T-helper 9 cell (primary cell): ENCODE results near the gene PSRC1.
A peak's percentile ranks its signal among the peaks of the same experiment; 100 is the strongest.
"Not testable (repeated sequence)": the region's sequence is repeated elsewhere in the genome, so short reads cannot be mapped to it uniquely, and the experiment has no call there.

Experiments
- DNase-seq: peaks from one replicate; pipeline ENCODE4 v3.0.0-alpha.2; 2020
- total RNA-seq, 2 donors: gene quantifications; one replicate each; lab custom pipeline; 2026; lab: John Stamatoyannopoulos, UW

The PSRC1 gene
- 0.70 to 0.97 reads per million in 2 donors for total RNA-seq

DNA sequence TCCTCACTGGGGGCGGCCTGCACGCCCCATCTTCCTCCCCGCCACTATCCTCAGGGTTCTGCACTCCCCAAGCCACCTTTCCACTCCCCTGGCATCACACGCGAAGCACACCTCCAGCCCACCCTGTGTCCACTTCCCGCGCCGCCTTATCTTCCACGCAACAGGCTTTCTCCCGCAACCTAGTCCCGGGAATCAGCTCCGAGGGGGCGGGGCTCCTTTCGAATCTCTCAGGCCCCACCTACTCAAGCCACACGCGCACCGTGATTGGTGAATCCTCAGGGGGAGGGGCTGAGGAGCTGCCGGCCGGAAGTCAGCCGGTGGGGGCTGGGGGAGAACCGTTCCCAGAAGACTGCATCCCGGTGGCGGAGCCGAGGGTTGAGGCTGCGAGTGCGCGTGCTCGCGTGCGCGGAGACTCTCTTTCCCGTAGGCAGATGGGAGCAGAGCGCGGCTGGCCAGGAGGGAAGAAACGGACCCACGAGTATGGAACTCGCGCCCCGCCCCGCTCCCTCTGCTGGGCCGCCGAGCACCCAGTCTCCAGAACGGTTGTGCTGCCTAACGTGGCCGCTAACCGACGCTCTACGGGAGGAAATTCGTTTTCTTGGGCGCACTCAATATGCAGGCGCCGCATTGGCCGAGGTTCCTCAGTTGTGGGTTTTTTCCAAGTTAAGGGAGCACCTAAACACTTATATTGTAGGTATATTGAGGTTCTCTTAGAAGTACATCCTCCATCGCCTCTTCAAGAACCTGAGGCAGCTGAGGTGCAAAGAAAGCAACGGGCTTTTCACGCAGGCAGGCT, at the start of gene PSRC1:
Gene PSRC1 (minus strand): TSS at position 194 of the 796 bp plus-strand sequence.
- peak; percentile 84 for DNase-seq

DNA sequence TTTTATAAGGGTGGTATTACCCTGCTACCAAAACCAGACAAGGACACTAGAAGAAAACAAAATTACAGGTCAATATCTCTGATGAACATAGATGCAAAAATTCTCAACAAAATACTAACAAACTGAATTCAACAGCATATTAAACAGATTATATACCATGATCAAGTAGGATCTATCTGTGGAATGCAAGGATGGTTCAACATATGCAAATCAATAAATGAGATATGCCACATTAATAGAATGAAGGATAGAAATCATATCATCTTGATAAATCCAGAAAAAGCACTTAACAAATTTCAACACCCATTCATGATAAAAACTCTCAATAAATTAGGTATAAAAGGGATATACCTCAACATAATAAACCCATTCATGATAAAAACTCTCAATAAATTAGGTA, 48.2 kb upstream of the PSRC1 start:
- DNase-seq, result no peak

DNA sequence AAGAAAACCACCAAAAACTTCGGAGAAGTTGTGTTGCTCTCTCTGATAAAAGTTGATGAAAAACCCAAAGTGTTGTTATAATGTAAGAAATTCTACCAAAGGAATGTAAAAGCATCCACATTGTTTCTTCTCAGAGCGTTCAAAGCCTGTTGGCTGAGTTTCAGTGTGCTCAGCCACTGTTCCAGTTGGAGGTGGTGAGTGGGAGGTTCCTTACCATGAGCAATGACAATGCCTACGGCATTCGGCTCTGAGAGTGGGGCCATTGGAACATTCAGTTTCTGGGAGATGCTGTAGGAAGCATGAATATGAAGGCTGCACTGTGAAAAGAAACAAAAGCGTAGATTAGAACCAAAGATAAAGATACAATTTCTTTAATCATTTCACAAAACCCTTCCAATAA, 44.3 kb upstream of the PSRC1 start:
- DNase-seq, result no peak

DNA sequence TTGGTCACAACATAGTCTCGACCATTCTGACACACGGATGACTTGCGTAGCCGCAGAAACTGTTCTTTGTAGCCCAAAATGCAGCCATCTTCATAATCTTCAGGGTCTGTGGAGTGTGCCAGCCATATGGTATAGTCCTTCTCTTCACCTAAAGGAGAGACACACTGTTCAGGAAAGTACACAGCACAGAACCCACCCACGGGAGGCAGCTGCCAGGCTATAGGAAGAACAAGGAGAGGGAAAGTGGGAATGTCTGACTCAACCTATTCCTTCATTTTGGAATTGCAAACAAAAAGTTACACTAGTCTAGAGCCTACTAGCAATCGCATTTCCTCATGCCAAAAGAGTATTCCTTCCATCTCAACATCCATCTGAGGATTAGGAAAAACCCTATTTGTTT, 40.0 kb upstream of the PSRC1 start:
- no peak for DNase-seq

DNA sequence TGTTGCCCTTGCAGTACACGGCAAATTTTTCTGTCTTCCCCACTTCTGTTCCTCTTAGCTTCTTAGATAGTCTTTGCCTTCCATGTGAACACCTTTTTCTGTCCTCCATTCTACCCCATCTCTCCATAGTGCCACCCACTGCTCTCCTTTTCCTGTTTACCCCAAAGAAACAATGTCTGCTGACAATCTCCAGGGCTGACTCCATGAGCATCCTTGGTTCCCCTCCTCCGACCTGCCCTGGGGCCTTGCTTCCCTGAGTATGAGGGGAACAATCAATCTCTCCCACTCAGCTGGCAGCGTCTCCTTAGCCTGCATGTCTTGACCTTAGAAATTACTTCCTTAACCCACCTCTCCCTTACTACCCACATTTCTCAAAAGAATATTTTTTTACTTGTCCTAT, 36.2 kb upstream of the PSRC1 start:
- no peak for DNase-seq

DNA sequence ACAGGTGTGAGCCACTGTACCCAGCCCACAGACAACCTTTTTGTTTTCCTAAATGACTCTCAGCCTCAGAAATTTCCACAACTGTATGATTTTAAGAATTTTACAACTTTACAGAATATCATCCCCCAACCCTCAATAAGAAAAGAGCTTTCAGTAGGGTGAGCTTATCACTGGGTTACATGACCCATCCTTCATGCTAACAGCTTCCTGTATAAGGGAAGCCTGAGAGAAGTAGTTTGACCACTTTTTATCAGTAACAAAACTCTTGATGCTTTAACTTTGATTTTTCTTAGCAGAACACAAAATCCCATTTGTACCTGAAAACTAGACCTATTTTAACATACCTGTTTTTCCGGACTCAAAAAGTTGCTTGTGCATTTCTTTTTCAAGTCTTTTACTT, 33.6 kb upstream of the PSRC1 start:
- no peak for DNase-seq

DNA sequence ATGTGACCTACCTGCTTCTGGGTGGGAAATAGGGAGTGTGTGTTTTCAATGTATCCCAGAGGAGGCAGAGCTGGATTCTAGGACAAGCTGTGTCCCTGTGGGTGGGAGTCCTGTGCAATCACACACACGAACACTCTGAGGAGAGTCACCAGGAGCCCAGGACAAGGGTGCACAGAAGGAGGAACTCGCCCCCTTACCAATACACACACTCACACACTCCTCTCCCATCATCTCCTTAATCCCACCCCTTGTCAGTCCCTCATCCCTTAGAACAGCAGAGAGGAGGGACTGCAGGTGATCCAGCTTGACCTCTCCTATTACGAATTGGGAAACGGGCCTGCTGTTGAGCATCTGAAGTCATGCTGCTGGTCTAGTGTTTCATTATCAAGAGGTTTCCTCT, 32.3 kb upstream of the PSRC1 start:
- DNase-seq, result no peak

DNA sequence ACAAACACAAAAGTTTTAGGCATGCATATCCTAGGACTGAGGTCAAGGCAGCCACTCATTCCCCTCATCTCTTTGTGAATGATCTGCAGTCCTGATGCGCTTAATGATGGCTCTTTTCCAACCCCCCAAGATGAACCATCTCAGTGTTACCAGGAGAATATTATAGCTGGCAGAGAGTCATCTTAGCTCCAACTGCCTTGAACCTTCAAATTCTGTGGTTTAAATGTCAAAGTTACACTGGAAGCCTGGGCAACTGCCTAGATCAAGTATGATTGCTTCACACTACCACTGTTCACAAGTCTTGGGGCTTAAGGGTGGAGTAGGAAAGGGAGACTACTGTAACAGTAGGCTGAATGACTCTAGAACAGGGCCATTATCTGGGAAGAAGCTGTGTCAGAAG, 31.9 kb upstream of the PSRC1 start:
- no peak for DNase-seq

DNA sequence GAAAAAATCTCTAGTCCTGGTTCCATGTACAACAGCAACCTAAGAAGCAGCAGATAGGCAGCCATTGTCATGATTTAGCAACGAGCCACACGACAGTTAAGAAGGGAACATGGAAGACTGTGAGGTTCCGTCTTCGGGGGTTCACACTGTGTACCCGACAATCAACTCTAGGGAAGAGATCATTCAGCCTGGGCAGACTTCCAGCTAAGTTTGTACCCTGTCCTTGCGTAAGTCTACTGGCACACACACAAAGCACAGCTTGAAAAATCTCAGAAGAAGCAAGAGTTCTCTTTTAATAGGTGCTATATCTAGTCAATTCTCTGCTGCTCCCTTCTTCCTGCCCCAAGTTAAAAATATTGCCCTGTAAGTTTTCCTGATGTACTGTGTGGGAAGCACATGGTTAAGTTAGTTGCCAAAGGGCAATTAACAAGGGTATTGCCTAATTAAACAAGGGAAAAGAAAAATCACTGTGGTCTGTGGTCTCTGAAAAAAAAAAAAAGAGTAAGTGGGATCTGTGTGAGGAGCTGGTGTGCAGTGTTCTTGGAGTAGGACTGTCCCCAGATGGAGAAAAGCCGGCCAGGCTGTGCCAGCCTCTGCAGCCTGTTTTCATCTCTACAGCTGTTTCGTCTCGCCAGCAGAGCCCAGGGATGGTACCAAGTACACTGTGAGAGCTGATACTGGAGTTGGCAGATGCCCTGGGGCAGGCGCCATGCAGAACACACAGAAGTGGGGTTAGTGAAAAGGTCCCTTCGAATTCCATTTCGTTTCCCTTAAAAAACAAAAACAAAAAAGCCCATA, 30.2 kb upstream of the PSRC1 start:
- no peak for DNase-seq

DNA sequence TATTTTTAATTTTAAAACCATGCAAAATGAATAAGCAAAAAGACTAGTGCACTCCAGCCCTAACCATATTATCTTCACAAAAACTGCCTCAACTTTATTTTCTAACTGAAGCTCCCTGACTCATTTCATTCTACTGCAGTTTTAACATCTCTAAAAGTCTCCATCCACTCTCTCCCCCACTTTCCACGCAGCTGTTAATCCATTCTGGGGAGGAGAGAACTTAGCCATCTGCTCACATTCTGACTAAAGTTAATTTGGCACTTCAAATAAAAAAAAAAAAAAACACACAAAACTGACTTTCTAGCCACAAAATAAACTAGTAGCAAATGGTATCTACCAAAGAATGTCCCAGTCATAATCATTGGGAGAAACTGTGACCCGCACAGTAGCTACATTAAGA, 29.3 kb upstream of the PSRC1 start:
- DNase-seq, result no peak

DNA sequence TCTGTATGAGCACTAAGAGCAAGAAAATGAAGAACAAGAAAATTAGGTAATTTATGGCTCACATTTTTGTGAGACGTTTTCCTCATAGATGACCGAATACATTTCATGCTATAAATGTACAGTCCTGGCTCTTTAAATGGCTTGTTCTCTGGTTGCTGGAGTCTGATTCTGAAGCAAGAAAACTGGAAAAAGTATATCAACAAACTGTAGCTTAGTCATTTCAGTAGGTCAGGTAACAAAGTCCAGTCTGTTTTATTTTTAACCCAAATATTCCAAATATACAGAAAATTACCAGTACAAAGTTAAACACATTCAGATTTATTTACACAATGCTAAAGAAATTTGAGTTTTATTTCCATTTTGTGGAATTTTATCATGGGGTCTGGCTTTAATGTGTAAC, 26.4 kb upstream of the PSRC1 start:
- DNase-seq, result no peak

DNA sequence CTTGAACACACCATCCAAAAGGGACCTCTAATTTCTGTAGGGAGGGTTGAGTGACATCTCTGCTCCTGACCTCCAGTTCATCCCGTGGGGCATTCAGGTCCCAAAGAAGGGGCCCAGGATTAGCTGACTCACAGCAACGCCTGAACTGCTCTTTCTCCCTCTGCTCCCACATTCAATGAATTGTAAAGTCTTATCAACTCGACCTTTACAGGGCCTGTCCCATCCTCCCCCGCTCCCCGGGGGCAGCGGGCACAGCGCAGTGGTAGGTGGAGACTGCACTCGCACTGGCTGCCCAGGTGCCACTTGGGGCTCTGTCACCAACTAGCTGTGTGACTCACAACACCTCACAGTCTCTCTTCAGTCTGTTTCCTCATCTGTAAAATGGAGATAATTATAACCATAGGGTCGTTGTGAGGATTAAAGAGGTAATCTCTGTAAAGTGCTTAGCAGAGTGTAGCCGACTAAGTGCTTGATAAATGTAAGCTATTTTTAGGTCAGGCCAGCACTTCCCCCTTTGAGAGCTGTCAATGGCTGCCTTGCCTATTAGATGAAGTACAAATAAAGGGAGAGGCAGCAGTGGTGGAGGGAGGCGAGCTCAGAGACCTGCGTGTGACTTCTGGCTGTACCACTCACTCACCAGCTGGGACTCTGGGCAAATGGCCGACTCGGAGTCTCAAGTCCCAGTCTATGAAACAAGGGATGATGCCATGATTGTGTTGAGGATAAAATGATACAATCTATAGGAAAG, 24.5 kb upstream of the PSRC1 start:
- no peak for DNase-seq

DNA sequence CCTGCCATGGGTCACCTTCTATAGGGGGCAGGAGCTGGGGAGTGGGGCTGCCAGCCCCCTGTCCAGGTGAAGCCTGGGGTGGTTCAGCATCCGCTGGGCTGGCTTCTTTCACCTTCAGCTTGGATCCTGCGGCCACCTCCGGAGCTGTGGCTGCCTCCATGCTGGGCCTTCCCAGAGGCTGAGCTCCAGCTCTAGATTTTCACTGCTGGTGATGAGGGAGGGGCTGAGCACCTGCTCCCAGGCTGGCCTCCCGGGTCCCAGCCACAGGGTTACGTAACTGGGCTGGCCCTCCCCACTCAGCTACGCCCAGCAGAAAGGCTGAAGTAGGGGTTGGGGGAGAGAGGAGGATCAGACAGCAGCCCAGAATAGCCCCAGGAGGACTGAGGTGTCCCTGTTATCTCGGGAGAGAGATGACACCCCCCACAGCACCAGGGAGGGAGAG, 23.9 kb upstream of the PSRC1 start, which contains the start of gene MYBPHL:
Gene MYBPHL (minus strand): TSS at position 180 of the 442 bp plus-strand sequence. CDS start 20 bp downstream, at position 160.
- no peak for DNase-seq

DNA sequence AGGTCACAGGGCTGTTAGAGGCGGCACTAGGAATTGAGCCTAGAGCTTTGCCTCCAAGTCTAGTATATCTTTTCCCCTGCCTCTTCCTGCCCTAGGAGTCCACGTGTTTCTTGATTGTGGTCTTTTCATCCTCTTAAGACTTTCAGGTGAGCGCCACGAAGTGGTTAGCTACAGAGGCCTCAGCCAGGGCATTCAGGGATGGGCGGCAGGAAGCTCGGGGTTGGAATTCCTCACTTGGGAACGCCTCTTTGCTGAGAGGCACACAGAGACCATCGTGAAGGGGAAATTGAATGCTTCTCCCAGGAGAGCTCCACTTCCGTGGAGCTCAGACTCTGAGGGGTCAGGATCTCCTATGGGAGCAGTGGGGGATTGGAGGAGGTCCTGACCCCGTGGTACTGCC, 23.0 kb upstream of the PSRC1 start:
- not testable (repeated sequence) for DNase-seq

DNA sequence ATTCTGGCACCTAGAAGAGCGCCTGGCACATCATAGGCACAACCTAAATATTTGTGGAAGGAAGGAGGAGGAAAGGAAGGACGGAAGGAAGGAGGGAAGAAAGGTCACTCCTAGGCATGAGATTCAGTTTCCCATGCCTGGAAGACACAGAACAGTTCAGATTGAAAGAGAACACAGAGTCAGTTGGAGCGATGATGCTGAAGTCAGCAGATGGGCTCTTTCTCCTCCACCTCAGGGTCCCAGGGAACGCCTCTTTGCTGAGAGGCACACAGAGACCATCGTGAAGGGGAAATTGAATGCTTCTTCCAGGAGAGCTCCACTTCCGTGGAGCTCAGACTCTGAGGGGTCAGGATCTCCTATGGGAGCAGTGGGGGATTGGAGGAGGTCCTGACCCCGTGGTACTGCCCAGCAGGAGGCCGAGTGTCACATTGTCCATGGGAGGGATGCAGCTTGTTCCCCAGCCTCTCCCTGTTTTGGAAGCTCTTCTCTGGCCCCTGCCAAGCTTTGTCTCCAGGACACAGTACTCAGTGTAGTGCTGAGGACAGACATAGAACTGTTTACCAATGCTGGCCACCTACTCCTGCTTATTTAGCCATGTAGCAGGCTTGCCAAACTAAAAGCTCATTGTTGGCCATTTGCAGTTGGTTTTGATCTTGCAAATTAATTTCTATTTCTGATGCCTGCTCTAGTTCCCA, 21.4 kb upstream of the PSRC1 start:
- no peak for DNase-seq

DNA sequence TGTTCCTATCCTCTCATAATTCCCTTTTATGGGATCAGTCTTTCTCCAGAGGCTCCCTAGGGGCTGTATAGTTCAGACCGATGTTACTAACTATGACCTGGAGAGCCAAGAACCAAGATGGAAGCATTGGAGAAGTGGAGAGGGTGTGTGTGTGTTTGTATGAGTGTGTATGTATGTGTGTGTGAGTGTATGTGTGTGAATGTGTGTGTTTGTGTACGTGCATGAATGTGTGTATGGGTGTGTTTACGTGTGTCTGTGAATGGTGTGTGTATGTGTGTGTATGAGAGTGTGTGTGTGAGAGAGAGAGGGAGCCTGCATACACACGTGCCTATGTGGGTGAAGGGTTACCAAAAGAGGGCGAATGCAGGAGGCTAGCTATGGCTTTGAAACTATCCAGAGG, 18.9 kb upstream of the PSRC1 start:
- DNase-seq, result no peak

DNA sequence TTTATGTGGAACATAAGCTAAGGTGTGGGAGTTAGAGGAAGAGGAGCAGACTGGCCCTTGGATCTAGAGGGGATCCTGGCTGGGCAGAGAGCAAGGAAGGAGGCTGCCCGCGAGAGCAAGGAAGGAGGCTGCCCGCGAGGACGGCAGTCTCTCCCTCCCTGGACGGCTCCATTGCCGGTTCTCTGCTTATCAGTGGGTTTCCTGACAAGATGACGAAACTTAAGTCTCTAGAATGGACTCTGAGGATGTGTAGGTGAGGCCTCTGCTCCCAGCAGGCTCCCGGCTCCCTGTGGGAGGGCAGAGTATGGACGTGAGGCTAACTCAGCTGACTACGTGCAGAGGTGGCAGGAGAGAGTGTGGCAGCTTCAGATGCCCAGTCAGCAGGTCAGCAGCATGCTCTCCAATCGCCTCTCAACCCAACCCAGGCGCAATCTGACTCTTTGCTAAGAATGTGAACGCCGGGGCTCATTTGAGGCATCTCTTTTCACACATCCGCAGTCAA, 17.8 kb upstream of the PSRC1 start:
- no peak for DNase-seq

DNA sequence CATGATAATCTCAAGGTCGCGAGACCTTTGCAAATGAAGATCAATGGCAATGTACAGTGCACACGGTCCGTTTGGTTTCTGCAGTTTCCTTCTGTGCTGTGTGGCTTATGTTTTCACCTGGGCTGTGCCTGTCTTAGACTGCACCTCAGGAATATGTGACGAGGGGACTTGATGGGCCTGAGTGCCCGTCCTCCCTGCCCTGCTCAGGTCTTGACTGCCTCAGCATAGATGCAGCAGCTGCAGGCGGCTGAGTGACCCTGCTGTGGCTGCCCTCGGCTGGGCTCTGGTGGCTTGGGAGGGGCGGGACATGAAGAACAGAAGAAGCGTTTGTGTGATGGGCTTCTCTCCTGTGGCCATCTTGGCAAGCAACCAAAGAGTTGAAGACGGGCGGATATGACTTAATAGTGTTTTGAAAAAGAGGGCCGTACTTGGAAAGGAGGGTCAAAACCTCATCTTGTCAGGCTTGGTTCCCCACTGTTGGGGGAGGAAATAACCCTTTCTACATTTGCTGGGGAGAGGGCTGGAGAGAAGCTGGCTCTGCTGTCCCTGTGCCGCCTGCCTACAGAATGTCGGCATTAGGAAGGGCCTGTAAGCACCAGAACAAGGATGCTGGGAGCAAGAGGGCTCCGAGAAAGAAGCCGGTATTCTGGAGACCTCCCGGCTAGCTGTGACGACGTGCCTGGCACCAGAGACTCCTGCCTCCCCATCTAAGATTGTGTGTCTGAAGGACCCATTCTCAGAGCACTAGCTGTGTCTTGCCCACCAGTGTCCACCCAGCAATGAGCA, 16.8 kb upstream of the PSRC1 start:
- no peak for DNase-seq

DNA sequence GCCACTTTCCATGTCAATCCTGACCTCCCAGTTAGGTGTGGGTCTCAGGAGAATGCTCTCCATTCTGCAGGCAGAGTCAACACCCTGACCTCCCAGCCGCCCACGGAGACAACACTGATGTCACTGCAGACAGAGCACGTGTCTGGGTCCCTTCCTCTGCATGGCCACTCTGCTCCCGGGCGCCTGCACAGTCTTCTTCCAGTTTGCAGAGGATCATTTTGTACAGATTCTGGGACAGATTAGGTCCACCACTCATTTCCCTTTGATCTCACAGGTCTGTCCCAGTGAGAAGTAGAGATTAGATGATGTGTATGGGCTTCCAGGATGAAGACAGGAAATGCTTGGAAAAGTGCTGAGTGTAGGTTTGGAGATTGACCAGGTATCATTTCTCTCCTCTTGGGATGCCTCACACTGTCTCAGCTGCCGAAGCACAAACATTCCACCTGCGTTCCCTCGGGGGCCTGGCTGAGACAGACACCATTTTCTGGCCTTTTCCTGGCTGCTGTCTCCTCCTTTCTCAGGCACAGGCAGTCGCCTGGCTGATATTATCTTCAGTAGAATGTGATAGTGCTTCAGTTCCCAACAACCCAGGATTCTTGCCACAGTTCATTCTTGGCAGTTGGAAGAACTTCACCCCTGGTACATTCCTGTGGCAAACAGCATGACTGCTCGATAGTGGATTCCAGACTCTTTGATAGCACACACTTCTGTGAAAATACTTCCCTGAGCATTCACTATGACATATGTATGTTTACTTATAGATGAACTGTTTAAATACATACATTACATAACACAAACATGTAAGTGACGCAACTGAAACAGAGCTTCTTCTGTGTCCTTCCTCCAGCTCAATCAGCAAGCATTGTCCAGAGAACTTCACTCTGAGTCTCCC, 16.0 kb upstream of the PSRC1 start:
- DNase-seq, result no peak

DNA sequence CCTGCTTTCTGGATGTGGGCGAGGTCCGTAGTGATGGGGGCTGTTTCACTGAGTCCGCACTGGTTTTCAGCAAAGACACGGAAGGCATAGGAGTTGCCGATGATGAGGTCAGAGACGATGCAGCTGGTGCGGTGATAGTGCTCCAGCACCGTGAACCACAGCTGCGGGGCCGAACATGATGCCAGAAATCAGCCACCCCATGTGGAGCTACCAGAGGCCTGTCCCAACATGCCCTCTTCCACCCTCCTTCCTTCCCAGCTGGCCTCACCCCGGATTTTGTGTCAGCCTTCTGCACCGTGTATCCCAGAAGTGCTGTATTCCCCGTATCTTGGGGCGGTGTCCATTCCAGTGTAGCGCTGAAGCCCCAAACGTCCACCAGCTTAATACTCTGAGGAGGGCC, 13.8 kb upstream of the PSRC1 start:
- no peak for DNase-seq
